Suppressor macrophage (primary cell): ENCODE measurements around the gene CD2AP.
"Not testable (repeated sequence)": the region's sequence is repeated elsewhere in the genome, so short reads cannot be mapped to it uniquely, and the experiment has no call there.

Experiments
- DNase-seq, 4 experiments: peaks; one replicate each; pipeline ENCODE4 v3.0.0-alpha.2; 2020 to 2022

The CD2AP gene

DNA sequence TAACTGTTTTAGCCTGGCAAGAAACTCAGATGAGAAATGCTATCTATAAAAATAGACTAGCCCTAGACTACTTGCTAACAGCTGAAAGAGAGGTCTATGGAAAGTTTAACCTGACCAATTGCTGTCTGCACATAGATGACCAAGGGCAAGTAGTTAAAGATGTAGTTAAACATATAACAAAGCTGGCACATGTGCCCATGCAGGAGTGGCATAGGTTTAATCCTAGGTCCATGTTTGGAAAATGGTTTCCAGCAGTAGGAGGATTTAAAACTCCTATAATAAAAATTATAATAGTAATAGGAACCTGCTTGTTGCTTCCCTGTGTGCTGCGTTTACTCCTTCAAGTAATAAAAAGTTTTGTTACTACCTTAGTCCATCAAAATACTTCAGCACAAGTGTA is 169.6 kb downstream of the CD2AP start:
- DNase-seq = no peak

DNA sequence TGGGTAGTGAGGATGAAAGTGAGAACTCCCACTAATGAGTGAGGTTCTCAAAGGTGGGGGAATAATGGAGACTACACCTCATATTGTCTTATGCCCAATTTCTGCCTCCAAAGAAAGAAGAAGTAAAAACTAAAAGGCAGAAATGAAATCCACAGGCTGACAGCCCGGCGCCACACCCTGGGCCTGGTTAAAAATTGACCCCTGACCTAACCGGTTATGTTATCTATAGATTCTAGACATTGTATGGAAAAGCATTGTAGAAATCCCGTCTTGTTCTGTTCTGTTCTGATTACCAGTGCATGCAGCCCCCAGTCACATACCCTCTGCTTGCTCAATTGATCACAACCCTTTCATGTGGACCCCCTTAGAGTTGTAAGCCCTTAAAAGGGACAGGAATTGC is 170.0 kb downstream of the CD2AP start:
- DNase-seq = not testable (repeated sequence)

DNA sequence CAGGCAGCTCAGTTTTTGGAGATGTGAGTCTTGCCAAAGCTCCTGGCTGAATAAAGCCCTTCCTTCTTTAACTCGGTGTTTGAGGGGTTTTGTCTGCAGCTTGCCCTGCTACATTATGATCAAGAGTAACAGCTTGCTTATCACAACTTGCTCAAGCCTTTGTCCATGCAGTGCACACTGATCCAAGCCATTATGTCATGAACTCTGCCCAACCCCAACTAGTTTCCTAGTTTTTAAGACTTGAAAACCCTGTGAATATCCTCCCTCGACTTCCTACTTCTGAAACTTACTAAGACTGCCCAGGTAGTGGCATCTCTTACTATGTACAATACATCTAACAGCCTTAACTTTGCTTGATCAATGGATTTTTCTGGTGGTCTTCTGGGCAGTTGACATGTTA is 170.4 kb downstream of the CD2AP start:
- no peak for DNase-seq

DNA sequence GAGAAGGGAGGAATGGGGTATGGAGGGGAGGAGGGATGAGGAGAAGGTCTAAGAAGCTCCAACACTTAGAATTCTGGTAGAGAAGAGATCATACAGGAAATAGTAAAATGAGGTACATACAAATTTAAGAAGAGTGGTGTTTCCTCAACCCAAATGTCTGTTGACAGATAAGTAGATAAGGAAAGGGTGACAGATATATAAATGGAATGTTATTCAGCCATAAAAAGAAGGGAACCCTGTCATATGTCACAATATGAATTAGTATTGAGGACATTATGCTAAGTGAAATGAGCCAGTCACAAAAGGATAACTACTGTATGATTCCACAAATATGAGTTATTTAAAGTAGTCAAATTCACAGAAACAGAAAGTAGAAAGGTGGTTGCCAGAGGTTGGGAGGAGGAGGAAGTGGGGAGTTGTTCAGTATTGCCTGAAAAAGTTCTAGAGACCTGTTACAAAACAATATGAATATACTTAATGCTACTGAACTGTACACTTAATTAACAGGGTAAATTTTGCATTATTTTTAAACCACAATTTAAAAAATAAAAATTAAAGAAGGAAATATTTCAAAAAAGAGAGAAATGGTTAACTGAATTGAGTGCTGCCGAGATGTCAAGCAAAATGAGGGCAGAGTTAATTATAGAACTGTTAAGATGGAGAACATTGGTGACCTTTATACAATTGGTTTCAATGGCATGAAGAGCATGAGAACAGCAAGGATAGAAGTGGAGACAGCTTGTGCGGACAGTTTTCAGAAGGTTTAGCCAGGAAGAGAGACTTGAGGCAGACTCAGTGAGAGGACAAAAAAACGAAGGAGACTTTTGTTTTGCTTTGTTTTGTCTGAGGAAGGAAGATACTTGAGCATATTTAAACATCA is 173.2 kb downstream of the CD2AP start:
- DNase-seq = no peak

DNA sequence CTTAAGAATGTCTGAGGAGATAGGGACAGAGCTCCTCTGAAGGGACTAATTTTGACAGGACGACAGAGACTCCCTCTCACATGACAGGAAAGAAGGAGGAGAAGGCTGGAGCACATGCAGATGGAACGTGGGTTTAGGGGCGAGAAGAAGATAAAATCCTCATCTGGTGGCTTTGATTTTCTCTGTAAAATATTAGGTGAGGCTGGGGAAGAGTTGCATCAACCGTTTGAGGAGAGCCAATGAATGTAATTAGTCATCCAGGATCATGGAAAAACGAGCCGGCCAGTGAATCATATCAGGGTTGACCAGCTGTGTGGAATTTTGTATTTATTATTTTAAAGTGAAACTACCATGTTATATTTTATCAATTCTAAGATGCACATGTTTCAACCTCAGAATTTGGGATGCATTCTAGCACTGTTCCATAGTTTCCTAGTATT is 173.9 kb downstream of the CD2AP start:
- DNase-seq = no peak

DNA sequence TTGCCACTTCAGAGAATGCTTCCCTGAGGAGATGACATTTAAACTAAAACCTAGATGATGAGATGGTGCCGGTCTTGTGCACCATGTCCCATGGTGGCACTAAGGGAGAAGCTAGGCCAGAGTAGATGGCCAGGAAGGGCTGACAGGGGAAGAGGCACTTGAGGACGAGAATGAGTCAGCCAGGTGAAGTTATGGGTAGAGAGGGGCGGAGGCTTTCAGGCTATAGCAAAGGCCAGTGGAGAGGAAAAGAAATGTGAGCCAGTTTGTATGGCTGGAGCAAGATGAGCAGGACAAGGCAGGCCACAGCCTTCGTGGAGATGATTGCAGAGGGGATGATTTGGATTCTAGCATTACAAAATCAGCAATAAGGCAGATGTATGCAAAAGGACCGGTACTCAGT is 176.1 kb downstream of the CD2AP start:
- no peak for DNase-seq

DNA sequence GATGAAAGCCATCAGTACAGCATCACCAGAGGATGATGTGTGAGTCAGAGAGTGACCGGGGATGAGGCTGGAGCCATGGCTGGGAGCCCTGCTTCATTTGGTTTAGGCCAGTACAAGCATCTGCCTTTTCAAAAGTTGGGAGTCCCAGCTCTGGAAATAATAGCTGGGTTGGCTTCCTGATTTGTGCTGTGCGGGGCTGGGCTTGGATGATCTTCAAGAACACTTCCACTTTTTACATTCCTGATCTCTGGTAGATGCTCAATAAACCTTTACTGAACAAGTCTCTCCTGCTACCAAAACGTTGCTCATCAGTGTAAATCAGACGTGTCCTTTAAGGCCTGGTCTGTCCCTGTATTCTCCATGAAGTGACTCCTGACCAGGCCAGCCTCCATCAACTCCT is 176.7 kb downstream of the CD2AP start:
- peak in 3 of 4 experiments; percentile 16 to 21 (median 20) for DNase-seq

DNA sequence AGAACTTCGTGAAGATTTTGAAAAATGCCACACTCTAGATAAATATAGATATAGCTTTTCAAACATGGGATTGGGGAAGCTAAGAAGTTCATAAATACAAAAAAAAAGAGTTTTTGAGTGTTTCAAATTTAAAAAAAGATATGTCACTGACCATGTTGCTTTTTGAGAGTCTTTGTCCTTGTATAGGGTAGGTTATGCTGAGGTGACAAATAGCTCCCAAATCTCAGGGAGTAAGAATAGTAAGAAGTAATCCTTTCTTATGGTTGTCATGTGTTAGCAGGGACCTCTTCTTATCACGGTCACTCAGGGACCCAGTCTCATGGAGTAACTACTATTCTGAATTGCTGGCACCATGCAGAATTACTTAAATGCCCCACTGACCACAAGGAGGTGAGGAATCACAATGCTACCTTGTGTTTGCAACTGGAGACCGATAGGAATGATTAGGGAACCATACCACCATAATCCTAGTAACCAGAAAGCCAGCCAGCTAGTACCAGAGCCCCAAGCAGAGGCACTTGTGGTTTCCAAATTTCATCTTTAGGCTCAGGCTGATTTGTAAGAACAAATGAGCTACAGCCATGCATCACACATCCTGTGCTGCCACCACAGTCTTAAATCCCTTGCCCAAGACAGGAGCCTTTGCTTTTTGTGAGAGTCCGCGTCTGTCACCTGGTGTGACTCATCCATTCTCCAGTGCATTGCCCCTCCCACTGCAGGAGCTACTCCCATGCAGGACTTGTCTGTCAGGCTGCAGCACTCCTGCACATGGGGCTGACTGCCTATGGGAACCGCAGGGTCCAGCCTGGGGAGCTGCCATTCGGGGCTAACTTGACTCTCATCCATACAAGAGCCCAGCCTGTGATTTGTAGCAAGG is 178.4 kb downstream of the CD2AP start:
- peak in 2 of 4 experiments; percentile 10 to 33 for DNase-seq

DNA sequence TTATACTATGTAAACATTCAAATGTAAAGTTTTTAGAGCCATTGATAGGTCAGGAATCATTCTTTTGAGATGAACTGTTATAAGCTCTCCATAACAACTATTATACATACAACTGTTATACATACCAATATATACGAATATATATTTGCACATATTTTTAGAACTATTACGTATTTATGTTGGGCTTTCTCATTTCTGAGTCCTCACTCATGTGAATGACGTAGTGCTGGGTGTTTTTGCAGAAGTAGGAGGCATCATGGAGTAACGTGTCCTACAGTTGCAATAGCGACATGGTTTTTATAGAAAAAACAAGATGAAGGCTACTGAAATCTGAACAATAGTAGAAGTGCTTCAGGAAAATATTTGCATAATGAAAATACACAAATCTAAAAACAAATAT is 184.4 kb downstream of the CD2AP start:
- DNase-seq = peak in 1 of 4 experiments; percentile 3

DNA sequence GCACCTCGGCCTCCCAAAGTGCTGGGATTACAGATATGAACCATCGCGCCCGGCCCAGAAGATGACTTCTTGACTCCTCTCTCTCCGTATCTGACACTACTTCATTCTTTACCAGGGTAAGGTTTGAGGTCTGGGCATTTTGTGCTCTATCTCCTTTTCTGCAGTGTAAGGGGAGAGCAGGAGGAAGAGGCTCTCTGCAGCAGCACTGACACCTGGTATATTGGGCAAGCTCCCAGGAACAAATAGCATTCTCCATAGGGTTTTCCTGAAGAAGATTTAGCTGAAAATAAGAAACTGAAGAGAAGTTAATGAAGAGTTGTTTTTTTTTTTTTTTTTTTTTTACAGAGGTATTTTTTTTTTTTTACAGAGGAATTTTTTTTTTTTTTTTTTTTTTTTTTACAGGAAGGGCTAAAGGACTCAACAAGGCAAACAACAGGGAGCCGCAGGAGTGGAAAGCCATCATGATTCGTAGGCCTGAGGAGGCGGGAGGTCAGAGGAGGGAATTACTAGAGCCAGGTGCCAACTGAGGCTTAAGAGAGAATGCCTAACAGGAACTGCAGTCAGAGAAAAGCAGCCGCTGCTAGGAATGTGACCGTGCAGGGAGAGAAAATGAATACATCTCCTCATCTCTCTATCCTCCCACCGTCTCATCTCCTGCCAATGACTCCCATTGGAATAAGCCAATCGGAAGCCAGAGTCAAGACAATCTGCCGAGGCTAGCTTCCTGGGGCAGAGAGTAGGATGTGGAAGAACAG is 186.1 kb downstream of the CD2AP start:
- DNase-seq = no peak

DNA sequence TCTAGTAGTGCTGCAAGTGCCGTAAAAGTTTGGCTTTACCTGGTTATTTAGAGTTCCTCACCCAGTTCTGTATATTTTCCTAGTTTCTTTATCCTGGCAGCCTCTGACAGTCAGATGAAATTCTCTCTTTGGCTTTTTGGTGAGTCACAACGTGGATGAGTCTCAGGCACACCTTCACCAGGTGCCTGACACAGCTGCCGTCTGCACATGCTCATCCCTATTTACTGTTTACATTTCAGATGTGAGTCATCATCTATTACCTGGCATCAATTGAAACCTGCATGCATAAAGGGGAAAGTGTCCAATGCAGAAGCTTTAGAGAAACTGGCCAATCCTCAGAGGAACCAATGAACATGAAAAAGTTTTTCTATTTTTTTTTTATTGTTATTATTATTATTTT is 187.5 kb downstream of the CD2AP start:
- DNase-seq = no peak

DNA sequence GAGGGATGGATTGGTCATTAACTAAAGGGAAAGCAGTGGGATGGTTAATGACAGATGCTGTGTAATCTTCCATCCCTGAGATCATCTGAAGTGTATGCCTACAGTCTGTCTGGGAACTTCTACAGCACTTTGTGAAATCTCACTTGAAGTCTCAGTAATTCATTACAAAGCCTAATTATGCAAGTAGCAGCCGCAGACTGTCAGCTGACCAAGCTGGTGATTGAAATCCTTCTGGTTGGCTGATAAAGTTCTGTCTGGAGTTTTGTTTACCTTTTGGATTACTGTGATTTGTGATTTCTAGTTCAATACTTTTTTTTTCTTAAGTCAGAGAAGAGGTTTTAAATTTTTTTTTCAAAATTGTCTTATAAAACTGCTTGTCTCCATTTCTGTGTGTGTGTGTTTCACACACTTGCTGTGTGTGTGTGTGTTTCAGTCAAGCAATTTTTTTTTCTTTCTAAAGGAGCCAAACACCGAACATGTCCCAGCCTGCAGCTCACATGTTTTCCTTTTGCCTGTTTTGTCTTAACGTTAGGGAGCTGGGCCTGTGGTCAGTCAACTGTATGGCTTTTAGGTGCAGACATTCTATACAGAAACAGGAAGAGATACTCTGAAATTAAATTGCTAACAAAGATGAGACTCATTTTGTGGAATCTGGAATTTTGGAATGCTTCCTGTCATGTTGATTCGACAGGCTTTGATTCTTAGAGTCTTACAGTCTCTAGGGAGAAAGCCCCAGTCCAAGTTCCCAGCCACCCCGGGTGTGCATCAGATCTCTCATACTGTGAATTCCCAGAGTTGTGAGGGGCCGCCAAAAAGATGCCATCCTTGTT is 192.3 kb downstream of the CD2AP start:
- no peak for DNase-seq

DNA sequence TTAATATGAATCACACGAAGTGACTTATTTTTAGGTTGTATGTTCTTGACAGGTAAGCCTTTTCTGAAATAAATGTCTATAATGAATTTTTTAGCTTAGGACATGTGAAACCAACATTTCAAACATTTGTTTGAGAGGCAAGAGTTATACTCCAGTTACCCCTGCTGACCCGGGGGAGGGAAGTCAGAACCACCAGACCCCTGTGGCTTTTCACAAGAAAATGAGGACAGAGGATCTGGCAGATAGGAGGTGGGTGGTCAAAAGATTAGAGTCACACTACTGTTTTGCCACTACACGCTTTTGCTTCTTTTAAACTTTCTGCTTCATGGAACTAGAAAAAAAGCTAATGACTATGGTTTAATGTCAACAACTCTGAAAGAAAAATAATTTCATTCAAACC is 193.3 kb downstream of the CD2AP start:
- DNase-seq = no peak

DNA sequence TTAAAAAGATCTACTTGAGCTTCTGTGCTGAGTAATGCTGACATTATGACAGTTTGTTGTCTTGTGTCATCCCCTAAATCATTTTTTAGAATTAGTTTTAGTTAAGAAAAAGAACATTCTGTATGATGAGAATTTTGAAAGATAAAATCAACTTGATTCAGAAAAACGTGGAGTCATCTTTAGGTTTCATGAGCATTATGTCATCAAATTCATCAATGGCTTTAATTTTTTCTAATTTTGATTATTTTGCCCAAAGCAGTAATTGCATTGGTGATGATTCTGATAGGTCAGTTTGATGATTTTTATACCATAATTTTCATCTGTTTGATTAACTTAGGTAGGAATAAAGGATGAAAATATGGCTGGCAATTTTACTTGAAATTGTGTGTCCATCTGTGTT is 194.2 kb downstream of the CD2AP start:
- DNase-seq = no peak

DNA sequence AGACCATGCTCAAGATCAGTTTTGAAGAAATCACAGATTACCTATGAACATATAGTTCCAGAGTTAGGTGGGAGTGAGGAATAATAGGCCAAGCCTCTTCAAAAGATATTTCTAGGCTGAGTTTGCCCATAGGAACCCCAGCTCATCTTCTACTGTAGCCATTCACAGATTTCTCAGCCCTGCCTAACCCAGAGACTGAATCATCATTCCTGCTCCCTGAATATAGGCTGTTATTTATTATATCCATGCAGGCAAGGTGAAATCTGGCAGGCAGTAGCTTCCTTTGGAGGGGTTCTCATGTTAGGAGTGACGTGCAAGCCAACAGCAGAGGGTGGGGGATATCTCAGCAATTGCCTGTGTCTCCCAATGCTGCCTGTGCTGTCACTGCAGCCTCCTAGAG is 195.2 kb downstream of the CD2AP start:
- no peak for DNase-seq

DNA sequence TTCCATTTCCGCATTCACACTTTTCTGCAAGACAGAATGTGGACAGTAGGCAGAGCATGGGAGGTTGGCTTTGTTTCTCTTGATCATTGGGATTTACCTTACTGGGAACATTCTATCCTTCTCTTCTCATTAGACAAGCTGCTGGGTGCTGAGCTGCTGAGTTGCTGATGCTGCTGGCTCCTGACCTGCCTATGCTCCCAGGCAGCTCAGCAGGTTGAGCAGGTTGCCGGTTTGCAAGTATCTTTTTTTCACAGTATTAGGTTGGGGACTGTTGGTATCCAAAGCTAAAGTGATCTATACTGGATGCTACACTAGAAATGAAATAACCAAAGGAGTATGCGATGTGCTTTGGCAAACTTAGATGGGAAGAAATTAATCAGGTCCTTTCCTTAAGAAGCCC is 197.1 kb downstream of the CD2AP start:
- no peak for DNase-seq
